ENCODE measurements around the gene CERS4. TPM values are rescaled to one million over a fixed set of nuclear protein-coding genes. Genes with fewer than 3 reads are reported as not detected.
A peak's percentile ranks its signal among the peaks of the same experiment; 100 is the strongest.

CERS4 gene
- total RNA-seq: 2.1 and 7.4 TPM in 2 replicates

- Histone ChIP-seq H3K27me3 (ENCODE audit: control insufficient read depth, insufficient read depth, low read length) (peaks cover 16% of the 10 kb centered on the region), H3K36me3 (ENCODE audit: control insufficient read depth, insufficient read depth, low read length) (no peaks in the 10 kb centered on the region), H3K4me3 (ENCODE audit: low read depth, low read length) (peak within 1 kb of the TSS; percentile 18)
- DNase-seq (ENCODE audit: low read depth): no peak
- no peak for TF ChIP-seq CTCF (IDR thresholded peaks at IDR 0.05; ENCODE audit: insufficient read depth, low read length, severe bottlenecking)
- FAIRE-seq: no peak
Observed at GRCh38 chr19:8208922-8209461, at the start of gene CERS4. Gene CERS4 (plus strand): TSS chr19:8209370. CDS start chr19:8251077, 41,707 bp downstream.

GRCh38 chr19:8161135-8161646 is 48.0 kb upstream of the CERS4 start:
- no peaks in the 10 kb centered on the region for H3K27me3 ChIP-seq (ENCODE audit: control insufficient read depth, insufficient read depth, low read length)
- no peak overlapping the region for H3K4me3 ChIP-seq (ENCODE audit: low read depth, low read length)
- no peak for TF ChIP-seq CTCF (IDR thresholded peaks at IDR 0.05; ENCODE audit: insufficient read depth, low read length, severe bottlenecking)
- no peaks in the 10 kb centered on the region for H3K36me3 ChIP-seq (ENCODE audit: control insufficient read depth, insufficient read depth, low read length)
- DNase-seq (ENCODE audit: low read depth) (no peak), FAIRE-seq (no peak)

- H3K27me3 ChIP-seq (ENCODE audit: control insufficient read depth, insufficient read depth, low read length): no peaks in the 10 kb centered on the region
- DNase-seq (ENCODE audit: low read depth) (peak; percentile 13), FAIRE-seq (no peak)
- no peaks in the 10 kb centered on the region for H3K36me3 ChIP-seq (ENCODE audit: control insufficient read depth, insufficient read depth, low read length)
- TF ChIP-seq CTCF (IDR thresholded peaks at IDR 0.05; ENCODE audit: insufficient read depth, low read length, severe bottlenecking): no peak
- H3K4me3 ChIP-seq (ENCODE audit: low read depth, low read length): no peak overlapping the region
Observed at GRCh38 chr19:8163759-8164158, 45.4 kb upstream of the CERS4 start.

- no peaks in the 10 kb centered on the region for H3K36me3 ChIP-seq (ENCODE audit: control insufficient read depth, insufficient read depth, low read length)
- FAIRE-seq: no peak
- TF ChIP-seq CTCF (IDR thresholded peaks at IDR 0.05; ENCODE audit: insufficient read depth, low read length, severe bottlenecking): no peak
- H3K4me3 ChIP-seq (ENCODE audit: low read depth, low read length): no peak overlapping the region
- no peaks in the 10 kb centered on the region for H3K27me3 ChIP-seq (ENCODE audit: control insufficient read depth, insufficient read depth, low read length)
- DNase-seq (ENCODE audit: low read depth): no peak
Observed at GRCh38 chr19:8167985-8168384, 41.2 kb upstream of the CERS4 start.

- Histone ChIP-seq H3K36me3 (ENCODE audit: control insufficient read depth, insufficient read depth, low read length) (no peaks in the 10 kb centered on the region), H3K4me3 (ENCODE audit: low read depth, low read length) (no peak overlapping the region), H3K27me3 (ENCODE audit: control insufficient read depth, insufficient read depth, low read length) (no peaks in the 10 kb centered on the region)
- no peak for FAIRE-seq
- no peak for TF ChIP-seq CTCF (IDR thresholded peaks at IDR 0.05; ENCODE audit: insufficient read depth, low read length, severe bottlenecking)
- DNase-seq (ENCODE audit: low read depth): no peak
Observed at GRCh38 chr19:8168537-8168936, 40.6 kb upstream of the CERS4 start.

GRCh38 chr19:8174706-8175105 is 34.5 kb upstream of the CERS4 start:
- no peak for TF ChIP-seq CTCF (IDR thresholded peaks at IDR 0.05; ENCODE audit: insufficient read depth, low read length, severe bottlenecking)
- H3K36me3 ChIP-seq (ENCODE audit: control insufficient read depth, insufficient read depth, low read length): no peaks in the 10 kb centered on the region
- H3K4me3 ChIP-seq (ENCODE audit: low read depth, low read length): no peak overlapping the region
- no peaks in the 10 kb centered on the region for H3K27me3 ChIP-seq (ENCODE audit: control insufficient read depth, insufficient read depth, low read length)
- DNase-seq (ENCODE audit: low read depth) (peak; percentile 60), FAIRE-seq (no peak)

Data from bronchial epithelial cell (primary cell).